Measurements from ENCODE around the gene NXF1.

- TF ChIP-seq CTCF (IDR thresholded peaks at IDR 0.05) (no peak), POLR2A (IDR thresholded peaks at IDR 0.05) (no peak), POLR2AphosphoS5 (IDR thresholded peaks at IDR 0.05) (no peak)
These were observed 50.1 kb downstream of the NXF1 start for GRCh38 chr11:62755086-62755615.
